ENCODE measurements around the gene SYNGR1.
"Not testable (repeated sequence)": the region's sequence is repeated elsewhere in the genome, so short reads cannot be mapped to it uniquely, and the experiment has no call there.

Gene SYNGR1

DNA sequence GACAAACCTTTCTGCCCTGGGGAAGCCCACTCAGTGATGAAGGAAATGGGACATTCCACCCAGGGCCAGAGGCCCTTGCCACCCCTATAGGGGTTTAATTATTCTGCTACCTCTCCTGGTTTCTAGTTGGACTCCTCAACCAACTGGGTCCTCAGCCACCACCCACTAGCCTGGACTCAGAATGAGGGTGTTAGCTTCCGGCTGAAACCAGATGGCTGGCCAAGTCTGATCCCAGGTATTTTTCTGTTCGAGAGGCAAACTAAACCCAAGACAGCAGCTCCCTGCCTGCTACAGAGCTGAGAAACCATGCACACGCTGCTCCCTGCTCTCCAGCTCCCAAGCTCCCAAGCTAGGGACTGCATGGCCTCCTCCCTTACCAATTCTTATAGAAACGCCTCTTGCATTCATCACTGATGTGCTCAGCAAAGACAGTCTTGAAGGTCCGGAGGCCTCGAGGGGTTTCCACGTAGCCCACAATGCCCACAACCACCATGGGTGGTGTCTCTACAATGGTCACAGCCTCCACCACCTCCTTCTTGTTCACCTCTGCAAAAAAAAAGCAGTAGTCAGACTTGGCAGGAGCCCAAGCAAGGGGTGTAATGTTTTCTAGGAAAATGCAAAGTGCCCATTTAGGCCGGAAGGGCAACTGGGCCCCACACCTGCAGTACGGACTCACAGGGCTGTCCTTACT lies 32.6 kb upstream of the SYNGR1 start:
- no peak for DNase-seq

DNA sequence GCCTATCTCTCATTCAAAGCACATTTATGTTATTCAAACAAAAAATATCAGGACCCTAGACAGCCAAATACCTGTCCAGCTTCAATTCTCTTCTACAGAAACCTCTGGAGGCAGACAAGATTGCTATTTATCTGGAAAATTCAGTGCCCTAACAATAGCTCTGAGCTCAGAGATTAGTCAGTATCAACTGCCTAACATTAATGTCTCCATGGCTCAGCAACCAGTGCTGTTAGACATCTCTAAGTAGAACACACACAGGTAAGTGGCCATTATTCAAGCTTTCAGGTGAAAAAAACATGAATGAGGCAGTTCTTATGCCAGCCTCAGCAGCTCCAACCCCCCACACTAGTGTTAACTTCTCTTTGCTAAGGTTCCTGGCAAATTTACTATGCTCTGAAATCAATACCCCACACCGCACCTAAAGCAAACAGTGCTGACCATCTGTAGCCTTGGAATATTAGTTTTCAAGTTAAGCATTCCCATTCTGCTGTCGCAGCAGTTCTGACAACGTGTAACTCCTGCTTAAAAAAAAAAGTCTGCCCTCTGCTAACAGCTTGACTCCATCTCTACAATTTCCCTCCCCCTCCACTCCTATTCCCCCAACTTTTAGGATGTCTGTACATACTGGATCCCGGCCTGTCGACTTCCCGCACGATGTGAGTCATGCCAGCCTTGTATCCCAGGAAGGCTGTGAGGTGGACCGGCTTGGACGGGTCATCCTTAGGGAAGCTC lies 31.9 kb upstream of the SYNGR1 start:
- no peak for DNase-seq

DNA sequence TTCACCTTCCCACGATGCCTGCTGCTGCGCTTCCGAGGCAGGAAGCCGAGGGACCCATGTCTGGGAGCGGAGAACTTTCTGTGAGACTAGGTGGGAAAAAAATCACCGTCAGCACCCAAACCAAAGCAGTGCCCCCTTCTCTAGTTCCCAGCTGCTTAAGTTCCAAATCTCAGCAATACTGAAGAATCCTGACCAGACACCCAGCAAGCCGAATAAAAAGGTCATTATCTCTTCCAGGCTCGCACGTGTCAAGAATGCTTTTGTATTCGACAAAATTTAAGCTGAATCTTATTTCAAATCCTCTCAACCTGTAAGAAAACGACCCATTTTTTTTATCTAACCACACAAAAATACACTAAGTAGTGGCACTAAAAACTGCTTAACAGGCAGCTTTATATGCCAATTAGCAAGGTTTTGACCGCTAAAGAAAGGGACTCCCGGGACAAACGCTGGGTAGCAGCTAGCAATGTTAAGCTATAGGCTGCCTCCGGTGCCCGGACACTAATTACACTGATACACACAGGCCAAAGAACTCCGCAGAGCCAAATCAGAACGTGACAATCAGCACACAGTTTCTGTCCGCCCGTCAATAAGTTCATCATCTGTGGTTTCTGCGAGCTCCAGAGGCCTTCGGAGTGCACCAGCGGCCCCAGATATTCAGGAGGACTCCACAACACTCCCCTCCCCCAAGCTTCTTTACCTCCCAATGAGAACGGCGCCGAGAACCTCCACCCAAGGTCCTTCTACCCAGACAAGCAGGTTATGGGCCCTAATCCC lies 31.1 kb upstream of the SYNGR1 start:
- no peak for DNase-seq

DNA sequence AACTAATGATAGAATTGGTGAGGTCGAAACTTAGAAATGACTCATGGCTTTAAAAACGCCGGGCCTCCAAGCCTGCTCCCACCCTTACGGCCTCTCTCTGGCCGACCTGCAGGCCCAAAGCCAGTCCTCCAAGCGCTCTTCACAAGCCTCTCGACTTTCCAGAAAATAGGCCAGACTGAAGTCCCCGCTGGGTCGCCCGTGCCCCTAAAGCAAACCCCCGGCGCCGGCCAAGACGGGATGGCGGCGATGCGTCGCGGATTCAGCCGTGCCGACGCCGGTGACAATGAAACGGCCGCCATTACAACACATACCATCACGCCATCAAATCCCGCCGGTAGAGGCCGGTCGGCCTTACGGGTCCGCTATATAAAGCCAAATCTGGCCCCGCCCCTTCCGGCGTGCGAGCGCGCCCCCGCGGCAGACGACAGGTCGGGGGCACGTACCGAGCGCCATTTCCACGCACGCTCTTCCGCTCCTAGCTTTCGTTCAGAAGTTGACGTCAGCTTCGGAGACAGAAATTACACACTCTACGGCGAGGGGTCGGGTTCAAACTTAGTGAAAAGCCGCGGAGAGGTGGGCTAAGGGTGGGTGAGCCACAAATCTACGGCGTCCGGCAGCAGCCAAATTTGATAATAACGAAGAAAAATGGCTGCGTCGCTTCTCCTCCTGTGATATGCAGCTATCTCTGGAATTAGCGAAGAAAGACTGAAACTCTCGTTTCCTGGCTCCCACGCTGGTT lies 30.3 kb upstream of the SYNGR1 start, which contains the start of gene RPL3:
Gene RPL3, minus strand, starts transcription at position 340 of the 739 bp plus-strand sequence. Its CDS starts 26 bp downstream, at position 314.
- peak; percentile 87 for DNase-seq

DNA sequence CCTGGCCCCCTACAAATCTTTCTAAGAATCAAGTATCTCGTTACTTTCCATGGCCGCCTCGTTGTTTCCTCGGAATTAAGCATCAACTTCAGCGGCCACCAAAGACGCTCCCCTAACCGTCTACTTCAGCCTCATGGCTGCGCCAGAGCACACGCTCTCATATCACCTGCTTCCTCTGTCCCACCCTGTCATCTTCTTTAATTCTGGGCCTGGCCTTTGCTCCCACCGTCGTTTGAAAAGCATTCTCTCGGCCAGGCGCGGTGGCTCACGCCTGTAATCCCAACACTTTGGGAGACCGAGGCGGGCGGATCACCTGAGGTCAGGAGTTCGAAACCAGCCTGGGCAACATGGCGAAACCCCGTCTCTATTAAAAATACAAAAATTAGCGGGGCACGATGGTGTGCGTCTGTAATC lies 29.2 kb upstream of the SYNGR1 start:
- not testable (repeated sequence) for DNase-seq

DNA sequence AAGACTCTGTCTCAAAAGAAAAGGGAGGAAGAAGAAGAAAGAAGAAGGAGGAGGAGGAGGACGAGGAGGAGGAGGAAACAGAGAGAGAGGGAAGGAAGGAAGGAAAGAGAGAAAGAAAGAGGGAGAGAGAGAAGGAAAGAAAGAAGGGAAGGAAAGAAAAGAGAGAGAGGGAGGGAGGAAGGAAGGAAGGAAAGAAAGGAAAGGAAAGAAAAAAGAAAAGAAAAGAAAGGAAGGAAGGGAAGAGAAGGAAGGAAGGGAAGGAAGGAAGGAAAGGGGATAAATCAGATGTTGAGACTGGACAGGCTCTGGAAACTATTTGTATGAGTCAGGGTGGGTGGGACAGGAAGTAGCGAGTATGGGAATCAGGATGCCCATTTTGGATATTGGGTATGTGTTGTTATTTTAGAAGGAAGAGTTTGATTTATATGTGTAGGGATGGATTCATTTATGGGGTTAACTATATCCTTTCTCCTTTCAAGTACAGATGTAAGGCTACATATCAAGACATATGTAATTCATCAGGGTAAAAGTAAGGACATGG lies 24.3 kb upstream of the SYNGR1 start:
- no peak for DNase-seq

DNA sequence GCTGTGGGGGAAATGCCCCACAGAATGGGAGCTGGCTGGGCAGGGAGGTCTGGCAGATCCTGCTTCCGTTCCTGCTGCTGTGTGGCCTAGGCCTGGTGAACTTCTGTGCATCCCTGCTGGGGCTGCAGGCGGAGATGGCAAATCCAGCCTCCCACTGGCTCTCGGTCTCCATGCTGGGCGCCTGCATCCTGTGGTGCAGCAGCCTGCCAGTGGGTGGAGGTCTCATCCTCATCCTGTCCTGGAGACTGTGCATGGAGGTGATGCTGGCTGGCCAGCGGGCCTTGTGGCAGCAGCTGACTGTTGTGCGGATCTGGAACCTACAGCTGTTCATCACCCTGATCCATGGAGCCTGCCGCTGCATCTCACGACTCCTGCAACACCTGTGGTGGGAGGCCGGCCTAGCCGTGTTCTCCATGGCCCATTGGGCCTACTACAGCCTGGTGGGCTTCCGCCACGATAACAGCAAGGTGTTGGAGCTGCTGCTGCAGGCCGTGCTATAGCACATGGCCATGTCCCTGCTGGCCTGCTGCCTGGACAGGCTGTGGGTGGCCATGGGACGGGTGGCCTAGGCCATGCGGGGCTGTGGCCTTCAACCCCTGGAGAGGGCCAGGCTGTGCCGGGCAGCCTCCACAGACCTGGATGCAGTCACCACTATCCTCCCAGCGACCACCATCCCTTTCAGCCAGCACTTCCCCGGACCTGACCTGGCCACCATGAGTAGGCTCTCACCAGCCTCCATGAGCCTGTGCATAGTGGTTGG lies 21.6 kb upstream of the SYNGR1 start:
- no peak for DNase-seq

DNA sequence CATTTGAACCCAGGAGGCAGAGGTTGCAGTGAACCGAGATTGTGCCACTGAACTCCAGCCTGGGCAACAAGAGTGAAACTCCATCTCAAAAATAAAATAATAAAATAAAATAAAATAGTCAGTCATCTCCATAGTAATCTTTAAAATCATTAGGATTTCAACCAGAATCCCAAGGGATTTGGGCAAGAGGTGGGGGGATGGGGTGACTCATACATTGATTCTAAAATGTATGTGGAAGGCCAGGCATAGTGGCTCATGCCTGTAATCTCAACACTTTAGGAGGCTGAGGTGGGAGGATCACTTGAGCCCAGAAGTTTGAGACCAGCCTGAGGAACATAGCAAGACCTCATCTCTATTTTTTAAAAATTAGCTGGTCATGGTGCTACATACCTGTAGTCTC lies 19.2 kb upstream of the SYNGR1 start:
- DNase-seq, result not testable (repeated sequence)

DNA sequence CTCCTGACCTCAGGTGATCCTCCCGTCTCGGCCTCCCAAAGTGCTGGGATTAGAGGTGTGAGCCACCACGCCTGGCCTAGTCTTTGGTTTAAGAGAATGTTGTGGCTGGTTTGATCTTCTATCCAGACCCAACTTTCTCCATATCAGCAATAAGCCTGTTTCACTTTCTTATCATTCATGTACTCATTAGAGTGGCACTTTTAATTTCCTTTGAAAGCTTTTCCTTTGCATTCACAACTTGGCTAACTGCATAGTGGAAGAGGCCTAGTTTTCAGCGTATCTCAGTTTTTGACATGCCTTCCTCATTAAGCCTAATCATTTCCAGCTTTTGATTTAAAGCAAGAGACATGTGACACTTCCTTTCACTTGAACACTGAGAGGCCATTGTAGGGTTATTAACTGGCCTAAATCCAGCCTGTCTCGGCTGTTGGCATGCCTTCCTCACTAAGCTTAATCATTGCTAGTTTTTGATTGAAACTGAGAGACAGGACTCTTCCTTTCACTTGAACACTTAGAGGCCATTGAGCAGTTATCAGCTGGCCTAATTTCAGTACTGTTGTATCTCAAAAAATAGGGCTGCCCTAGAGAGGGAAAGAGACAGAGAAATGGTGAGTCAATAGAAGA lies 17.2 kb upstream of the SYNGR1 start:
- no peak for DNase-seq

DNA sequence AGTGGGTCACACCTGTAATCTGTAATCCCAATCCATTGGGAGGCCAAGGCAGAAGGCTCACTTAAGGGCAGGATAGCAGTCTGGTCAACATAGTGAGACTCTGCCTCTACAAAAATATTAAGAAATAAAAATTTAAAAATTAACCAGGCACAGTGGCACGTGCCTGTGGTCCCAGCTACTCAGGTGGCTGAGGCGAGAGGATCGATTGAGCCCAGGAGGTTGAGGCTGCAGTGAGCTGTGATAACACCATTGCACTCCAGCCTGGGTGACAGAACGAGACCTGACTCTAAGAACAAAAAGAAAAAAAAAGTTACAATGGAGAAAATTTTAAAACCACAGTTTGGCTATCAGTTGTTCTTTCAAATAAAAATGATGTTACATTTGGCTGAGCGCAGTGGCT lies 13.4 kb upstream of the SYNGR1 start:
- DNase-seq, result no peak

DNA sequence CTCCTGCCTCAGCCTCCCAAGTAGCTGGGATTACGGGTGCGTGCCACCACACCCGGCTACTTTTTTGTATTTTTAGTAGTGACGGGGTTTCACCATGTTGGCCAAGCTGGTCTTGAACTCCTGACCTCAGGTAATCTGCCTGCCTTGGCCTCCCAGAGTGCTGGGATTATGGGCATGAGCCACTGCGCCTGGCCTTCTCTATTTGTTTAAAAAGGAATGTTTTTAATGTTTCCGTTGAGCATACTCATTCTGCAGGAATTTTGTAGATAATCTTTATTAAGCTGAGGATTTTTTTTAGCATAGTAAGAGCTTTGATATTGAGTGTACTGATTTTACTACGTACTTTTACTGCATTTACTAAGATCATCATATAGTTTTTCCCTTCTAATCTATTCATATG lies 10.0 kb upstream of the SYNGR1 start:
- DNase-seq, result not testable (repeated sequence)

DNA sequence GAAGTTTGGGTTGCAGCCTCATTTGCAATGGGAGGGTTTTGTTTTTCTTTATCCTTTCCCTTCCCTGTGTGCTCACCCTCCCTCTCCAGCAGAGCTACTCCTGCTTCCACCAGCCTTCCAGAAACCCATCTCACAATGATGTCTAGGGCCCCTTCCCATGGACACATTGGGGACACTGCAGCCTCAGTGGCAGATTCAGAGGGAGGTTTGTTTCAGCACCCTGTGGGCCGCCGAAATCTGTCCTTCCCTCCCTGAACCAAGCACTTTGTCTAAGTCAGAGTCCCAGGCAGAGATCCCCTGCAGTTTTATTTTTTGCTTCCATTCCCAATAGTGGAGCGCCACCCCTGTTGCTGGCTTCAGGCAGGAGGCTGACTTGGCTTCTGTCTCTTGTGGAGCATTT lies 8.6 kb upstream of the SYNGR1 start:
- no peak for DNase-seq

DNA sequence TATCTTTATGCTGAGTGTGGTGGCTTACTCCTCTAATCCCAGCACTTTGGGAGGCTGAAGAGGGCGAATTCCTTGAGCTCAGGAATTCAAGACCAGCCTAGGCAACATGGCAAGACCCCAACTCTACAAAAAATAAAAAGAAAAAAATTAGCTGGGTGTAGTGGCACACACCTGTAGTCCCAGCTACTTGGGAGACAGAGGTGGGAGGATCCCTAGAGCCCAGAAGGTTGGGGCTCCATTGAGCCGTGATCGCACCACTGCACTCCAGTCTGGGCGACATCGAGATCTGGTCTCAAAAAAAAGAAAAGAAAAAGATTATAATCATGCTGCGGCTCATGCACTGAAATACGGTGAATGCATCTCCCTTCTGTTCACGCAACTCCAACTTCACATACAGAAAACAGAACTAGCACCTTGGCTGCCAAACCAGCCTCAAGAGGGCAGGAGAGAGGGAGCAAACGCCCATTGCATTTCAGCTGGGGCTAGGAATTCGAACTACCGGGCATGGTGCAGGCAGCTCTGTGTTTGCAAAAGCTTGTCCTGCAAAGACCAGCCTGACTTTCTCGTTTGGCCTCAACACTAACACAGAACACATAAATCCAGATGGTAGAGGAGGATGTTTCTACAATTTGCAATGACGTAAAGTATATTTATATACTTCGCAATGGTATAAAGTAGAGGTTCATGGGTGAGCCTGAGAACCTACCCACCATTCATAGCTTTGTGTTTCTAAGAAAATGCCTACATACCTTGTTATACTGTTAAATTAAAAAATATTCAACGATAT lies 6.3 kb upstream of the SYNGR1 start:
- no peak for DNase-seq

DNA sequence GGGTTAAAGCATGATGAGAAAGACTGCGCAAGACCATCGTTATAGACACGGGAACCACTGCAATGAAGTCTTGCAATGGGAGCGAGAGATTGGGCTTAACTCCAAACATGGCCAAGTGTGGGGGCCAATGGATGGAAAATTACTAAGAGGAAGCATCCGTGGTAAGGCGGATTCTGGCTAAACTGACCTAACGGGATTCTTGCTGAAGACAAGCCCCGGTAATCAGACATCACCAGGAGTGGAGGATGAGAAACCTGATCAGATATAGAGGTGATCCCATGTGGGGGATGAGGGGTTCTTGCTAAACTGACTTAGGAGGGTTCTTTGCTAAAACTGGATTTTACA lies 5.8 kb upstream of the SYNGR1 start:
- DNase-seq, result no peak

DNA sequence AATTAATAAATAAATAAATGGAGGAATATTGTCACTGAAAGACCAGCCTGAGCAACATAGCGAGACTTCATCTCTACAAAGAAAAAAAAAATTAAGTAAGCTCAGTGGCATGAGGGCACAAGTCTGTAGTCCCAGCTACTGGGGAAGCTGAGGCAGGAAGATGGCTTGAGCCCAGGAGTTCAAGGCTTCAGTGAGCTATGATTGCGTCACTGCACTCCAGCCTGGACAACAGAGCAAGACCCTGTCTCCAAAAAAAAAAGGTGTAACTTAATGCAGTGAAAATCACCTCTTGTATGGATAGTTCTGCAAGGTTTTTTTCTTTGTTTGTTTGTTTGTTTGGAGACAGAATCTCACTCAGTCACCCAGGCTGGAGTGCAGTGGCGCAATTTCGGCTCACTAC lies 4.6 kb upstream of the SYNGR1 start:
- DNase-seq, result no peak

DNA sequence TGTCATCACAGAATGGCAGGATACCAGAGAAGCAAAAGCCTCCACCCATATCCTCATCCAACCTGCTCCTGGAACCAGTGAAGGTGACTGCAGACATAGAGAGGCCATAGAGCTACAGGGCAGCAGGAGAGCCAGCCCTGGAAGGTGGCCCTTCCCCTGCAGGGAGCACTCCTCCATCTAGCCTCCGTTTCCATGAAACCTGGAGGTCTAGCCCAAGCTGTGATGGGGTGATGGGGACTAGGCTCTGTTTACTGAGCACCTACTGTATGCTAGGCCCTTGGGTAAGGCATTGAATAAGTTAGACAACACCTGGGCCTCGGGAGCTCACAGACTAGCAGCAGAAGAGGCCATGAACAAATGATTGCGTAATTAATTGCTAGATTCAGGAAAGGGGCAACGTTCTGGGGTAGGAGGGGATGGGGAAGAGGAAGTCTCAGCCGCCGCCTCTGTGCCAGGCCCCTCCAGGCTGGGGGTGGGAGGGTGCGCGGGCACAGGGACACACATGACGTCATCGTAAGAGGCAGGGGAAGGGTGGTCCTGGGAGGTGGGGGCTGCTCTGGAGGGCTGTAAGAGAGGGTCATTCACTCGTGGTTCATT lies 784 bp upstream of the SYNGR1 start:
- DNase-seq, result no peak

DNA sequence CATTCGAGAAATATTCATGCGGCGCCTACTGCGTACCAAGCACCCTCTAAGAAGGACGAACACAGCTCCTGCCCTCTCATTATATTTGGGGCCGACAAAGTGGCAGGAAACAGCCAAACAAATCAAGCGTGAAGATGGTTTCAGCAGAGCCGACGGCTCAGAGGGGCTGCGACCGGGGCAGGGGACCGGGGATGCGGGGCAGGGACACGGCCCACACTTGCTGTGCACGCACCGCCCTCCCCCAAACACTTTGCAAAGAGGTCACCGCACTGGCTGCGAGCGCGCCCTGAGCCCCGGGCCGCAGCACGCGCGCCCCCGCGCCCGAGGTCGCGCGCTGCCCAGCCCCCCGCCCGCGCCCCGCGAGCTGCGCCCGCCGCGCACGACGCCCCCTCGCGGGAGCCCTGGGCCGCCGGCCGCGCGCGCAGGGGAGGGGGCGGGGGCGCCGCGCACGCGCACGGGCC lies 255 bp upstream of the SYNGR1 start:
- DNase-seq, result no peak

DNA sequence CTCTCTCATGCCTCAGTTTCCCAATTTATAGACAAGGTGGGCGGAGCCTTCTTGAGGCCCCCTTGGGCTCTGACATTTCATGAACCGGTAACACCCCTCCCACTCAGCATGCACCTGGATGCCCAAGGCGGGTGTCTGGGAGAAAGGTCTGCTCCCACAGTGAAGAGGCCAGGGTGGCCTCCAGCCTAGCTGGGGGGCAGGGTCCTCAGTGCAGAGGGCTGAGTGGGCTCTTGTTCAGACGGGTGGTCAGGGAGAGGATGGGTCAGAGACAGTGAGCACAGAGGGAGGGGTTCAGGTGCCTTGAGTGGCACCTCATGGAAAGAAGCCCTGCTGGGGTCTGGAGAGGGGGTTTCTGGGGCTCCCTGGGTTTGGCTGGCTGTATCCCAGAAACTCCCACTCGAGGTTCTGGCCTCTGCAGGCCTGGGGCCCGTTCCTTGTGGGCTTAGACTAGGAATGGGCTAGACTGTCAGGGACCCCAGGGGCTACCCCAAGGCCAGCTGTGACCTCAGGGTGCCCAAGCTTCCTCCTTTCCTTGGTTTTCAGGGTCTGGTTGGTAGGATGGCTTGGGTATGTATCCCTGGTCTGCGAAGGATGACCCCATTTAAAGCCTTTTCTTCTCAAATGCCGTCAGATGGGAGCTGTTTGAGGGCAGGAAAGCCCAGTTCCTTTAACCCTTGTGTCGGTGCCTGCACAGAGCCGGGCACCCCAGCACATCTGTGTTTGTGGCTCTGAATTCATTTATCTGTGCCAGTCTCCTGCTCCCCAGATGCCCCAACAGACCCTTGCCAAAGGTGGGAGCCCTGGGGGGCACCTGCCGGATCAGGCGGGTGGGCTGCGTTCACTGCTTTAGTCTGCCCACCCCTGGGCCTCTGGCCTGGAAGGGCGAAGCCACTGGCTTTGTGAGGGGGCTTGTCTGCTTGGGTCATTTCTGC lies 1.2 kb downstream of the SYNGR1 start:
- no peak for DNase-seq

DNA sequence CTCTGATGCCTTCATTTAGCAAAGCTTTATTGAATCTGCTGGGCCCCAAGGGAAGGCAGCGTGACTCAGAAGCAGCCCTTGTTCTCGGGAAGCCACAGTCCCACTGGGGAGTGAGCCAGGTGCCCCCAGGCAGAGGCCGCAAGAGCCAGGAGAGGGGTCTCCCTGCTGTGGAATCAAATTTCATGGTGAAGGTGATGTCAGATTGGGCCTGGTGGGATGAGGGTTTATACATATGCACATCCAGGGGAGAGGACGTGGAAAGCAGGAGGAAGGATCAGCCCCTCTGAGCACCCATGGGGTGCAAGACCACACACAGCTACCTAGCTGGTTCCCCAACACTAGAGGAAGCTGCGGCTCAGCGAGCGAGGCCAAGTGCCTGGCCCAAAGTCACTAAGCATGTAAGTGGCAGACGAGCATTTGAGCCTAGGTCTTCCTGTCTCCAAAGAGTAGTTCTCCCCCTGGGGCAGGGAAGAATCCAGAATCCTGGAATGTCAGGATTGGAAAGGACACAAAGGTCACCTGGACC lies 2.0 kb downstream of the SYNGR1 start:
- no peak for DNase-seq
